ENCODE measurements around the gene LTBP3. TPM values are rescaled to one million over a fixed set of nuclear protein-coding genes. Genes with fewer than 3 reads are reported as not detected.

Gene LTBP3
- total and polyA plus RNA-seq, 9 of the 15 experiments (the other 6 are each of a cell fraction or from before 2014, with no cell fraction given), result 0.06 to 20.5 (median 4.8) TPM

DNA sequence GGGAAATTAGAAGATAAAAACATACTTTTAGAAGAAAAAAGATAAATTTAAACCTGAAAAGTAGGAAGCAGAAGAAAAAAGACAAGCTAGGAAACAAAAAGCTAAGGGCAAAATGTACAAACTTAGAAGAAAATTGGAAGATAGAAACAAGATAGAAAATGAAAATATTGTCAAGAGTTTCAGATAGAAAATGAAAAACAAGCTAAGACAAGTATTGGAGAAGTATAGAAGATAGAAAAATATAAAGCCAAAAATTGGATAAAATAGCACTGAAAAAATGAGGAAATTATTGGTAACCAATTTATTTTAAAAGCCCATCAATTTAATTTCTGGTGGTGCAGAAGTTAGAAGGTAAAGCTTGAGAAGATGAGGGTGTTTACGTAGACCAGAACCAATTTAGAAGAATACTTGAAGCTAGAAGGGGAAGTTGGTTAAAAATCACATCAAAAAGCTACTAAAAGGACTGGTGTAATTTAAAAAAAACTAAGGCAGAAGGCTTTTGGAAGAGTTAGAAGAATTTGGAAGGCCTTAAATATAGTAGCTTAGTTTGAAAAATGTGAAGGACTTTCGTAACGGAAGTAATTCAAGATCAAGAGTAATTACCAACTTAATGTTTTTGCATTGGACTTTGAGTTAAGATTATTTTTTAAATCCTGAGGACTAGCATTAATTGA lies 58.3 kb downstream of the LTBP3 start (continued):
- peak; percentile 24; the same call in 1 of the 2 replicates for TF ChIP-seq MTA1 (IDR thresholded peaks at IDR 0.05; ENCODE audit: borderline replicate concordance)
- TF ChIP-seq HSF4 (CRISPR knock-in tag; IDR thresholded peaks at IDR 0.05; ENCODE audit: borderline replicate concordance), result no peak
- no peak for TF ChIP-seq ERF (CRISPR knock-in tag; IDR thresholded peaks at IDR 0.05)
- TF ChIP-seq THRAP3 (IDR thresholded peaks at IDR 0.05; ENCODE audit: borderline replicate concordance), result peak; percentile 30; the same call in 1 of the 2 replicates
- TF ChIP-seq ETV1 (tag; conservative IDR thresholded peaks at IDR 0.05; ENCODE audit: low read depth), result no peak
- TF ChIP-seq, protein P1, sequence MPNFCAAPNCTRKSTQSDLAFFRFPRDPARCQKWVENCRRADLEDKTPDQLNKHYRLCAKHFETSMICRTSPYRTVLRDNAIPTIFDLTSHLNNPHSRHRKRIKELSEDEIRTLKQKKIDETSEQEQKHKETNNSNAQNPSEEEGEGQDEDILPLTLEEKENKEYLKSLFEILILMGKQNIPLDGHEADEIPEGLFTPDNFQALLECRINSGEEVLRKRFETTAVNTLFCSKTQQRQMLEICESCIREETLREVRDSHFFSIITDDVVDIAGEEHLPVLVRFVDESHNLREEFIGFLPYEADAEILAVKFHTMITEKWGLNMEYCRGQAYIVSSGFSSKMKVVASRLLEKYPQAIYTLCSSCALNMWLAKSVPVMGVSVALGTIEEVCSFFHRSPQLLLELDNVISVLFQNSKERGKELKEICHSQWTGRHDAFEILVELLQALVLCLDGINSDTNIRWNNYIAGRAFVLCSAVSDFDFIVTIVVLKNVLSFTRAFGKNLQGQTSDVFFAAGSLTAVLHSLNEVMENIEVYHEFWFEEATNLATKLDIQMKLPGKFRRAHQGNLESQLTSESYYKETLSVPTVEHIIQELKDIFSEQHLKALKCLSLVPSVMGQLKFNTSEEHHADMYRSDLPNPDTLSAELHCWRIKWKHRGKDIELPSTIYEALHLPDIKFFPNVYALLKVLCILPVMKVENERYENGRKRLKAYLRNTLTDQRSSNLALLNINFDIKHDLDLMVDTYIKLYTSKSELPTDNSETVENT (CRISPR knock-in tag; IDR thresholded peaks at IDR 0.05), result no peak
- no peak for TF ChIP-seq KAT7 (CRISPR knock-in tag; IDR thresholded peaks at IDR 0.05; ENCODE audit: borderline replicate concordance)
- TF ChIP-seq ZNF239 (CRISPR knock-in tag; IDR thresholded peaks at IDR 0.05), result no peak
- TF ChIP-seq, protein P2, sequence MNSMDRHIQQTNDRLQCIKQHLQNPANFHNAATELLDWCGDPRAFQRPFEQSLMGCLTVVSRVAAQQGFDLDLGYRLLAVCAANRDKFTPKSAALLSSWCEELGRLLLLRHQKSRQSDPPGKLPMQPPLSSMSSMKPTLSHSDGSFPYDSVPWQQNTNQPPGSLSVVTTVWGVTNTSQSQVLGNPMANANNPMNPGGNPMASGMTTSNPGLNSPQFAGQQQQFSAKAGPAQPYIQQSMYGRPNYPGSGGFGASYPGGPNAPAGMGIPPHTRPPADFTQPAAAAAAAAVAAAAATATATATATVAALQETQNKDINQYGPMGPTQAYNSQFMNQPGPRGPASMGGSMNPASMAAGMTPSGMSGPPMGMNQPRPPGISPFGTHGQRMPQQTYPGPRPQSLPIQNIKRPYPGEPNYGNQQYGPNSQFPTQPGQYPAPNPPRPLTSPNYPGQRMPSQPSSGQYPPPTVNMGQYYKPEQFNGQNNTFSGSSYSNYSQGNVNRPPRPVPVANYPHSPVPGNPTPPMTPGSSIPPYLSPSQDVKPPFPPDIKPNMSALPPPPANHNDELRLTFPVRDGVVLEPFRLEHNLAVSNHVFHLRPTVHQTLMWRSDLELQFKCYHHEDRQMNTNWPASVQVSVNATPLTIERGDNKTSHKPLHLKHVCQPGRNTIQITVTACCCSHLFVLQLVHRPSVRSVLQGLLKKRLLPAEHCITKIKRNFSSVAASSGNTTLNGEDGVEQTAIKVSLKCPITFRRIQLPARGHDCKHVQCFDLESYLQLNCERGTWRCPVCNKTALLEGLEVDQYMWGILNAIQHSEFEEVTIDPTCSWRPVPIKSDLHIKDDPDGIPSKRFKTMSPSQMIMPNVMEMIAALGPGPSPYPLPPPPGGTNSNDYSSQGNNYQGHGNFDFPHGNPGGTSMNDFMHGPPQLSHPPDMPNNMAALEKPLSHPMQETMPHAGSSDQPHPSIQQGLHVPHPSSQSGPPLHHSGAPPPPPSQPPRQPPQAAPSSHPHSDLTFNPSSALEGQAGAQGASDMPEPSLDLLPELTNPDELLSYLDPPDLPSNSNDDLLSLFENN (IDR thresholded peaks at IDR 0.05; ENCODE audit: low read depth in 2 of 2, low read length in 2 of 2), result no peak
- no peak for TF ChIP-seq NCOA6 (IDR thresholded peaks at IDR 0.05)
- TF ChIP-seq HOXB6 (CRISPR knock-in tag; IDR thresholded peaks at IDR 0.05; ENCODE audit: borderline replicate concordance), result no peak
- TF ChIP-seq NBN (IDR thresholded peaks at IDR 0.05; ENCODE audit: low read depth), result peak; percentile 29; the same call in 1 of the 2 replicates
- no peak for TF ChIP-seq CCAR2 (IDR thresholded peaks at IDR 0.05; ENCODE audit: low read depth, low read length)
- TF ChIP-seq ARID2 (IDR thresholded peaks at IDR 0.05), result no peak
